ENCODE data around the gene FYB1.

GRCh38 chr5:39194466-39195136 lies 24.8 kb downstream of the FYB1 start:
- no peak for TF ChIP-seq CTCF (IDR thresholded peaks at IDR 0.05; ENCODE audit: low read depth, low read length)
- TF ChIP-seq MYC (IDR thresholded peaks at IDR 0.05; ENCODE audit: low read depth, low read length) = no peak
- no peak for TF ChIP-seq POLR2A (IDR thresholded peaks at IDR 0.05; ENCODE audit: extremely low read depth, insufficient read length)
- no peak for TF ChIP-seq MAX (IDR thresholded peaks at IDR 0.05; ENCODE audit: low read depth, low read length)

All from NB4 (cell line).